Measurements from ENCODE around the gene PLPPR1.
"Not testable (repeated sequence)": the region's sequence is repeated elsewhere in the genome, so short reads cannot be mapped to it uniquely, and the experiment has no call there.

PLPPR1 gene

DNA sequence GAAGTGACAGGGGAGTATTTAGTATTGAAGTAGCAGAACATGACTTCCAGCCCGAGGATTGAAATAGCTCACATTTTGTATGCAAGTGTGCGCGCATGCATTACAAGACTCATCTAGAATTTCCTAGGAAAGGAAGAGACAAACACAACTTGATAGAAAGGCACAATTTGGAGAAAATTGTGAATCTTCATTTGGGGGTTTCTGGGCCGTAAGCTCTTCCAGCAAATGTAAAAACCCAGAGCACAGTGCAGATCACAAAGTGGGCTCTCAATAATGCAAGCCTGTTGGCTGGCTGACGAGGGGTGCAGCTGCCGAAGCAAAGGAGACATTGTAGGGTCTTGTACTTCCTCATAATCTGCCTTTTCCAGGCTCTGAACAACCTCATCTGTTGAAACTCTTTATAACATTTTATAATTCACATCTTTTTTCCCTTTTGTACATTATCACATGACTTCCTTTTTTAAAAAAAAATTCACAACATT, 247.3 kb downstream of the PLPPR1 start:
- no peak for DNase-seq (ENCODE audit: low read depth in 2 of 2)

DNA sequence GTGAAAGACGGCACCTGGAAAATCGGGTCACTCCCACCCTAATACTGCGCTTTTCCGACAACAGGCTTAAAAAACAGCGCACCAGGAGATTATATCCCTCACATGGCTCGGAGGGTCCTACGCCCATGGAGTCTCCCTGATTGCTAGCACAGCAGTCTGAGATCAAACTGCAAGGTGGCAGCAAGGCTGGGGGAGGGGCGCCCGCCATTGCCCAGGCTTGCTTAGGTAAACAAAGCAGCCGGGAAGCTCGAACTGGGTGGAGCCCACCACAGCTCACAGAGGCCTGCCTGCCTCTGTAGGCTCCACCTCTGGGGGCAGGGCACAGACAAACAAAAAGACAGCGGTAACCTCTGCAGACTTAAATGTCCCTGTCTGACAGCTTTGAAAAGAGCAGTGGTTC, 262.5 kb downstream of the PLPPR1 start:
- not testable (repeated sequence) for DNase-seq (ENCODE audit: low read depth in 2 of 2)

DNA sequence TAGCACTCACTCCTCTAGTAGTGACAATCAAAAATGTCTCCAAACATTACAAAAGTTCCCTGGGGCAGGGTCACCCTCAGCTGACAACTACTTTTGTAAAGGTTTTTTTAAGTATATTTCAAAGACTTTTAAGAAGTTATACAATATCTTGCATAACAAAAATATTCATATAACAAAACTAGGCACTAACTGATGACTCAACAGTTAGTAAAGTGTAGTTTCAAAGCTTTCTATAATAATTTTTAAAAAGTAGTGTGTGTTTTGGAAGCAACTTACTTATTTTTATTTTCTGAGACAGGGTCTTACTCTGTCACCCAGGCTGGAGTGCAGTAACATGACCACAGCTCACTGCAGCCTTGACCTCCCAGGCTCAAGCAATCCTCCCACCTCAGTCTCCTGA, 271.4 kb downstream of the PLPPR1 start:
- DNase-seq (ENCODE audit: low read depth in 2 of 2), result no peak

DNA sequence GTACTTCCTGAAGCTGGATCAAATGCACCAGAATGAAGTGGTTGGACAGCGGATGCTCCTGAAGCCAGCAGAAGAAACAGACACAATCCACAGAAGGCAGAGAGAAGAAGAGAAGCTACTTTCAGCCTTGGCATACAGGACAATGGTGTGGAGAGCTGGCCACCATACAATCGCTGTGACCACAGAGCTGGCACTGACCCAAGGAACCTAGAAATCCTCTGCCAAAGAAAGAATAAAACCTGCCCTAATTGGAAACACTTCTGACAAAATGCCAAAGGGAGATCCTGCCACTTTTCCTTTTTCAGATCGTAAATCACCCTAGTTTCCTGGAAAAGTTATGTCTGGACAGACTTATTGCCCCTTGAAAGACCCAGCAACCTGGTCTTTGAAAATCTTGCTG, 278.5 kb downstream of the PLPPR1 start:
- DNase-seq (ENCODE audit: low read depth in 2 of 2), result no peak

DNA sequence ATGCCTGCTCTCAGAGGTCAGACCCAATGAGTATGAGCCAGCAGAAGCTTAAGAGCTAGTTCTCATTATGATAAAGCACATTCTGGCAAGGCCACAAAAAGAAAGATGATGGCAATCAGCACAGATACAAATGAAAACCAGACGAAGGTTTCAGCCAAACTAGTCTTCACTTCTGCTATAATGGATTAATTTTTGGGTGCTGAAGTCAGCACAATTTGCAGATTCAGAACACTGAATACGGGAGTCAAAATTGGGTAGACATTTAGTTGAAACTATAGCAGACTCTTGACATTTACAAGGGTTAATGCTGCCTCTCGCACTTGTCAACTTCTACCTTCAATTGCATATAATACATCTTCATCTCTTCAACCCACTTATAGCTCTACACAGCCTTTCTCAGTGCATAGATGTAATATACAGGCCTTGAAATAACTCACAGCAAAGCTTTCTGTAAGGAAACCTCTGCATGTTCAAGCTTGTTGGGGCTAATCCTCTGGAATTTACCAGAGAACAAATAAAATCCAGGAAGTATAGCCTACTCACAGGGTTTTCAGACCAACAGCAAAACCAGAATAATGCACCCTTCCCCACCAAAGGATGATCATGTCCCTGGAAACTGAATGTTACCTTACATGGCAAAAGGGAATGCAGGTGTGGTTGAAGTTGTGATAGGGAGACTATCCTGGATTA, 279.1 kb downstream of the PLPPR1 start:
- no peak for DNase-seq (ENCODE audit: low read depth in 2 of 2)

DNA sequence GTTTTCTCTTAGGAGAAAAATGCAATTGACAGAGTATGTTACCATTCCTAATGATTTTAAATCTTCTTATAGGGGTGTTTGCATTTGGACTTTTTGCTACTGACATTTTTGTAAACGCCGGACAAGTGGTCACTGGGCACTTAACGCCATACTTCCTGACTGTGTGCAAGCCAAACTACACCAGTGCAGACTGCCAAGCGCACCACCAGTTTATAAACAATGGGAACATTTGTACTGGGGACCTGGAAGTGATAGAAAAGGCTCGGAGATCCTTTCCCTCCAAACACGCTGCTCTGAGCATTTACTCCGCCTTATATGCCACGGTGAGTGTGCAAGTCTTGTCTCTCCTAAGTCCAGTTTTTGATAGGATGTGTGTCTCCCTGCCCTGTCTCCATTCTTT, 280.6 kb downstream of the PLPPR1 start:
- DNase-seq (ENCODE audit: low read depth in 2 of 2), result no peak

DNA sequence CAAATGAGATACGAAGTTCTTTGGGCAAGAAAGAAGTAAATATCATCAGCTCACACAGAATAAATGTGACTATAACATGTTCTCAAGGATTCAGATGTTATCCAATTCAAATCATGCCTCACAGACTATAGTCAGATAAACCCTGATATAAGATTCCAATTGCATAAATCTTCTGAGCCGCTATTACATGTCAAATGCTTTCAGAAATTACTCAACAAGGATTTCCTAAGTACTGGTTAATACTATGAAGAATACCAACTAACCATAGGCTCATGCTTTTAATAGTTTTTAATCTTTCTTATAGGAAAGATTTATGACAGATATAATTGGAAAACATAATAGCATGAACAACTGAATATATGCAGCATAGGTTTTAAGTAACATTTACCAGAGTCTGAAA, 282.7 kb downstream of the PLPPR1 start:
- no peak for DNase-seq (ENCODE audit: low read depth in 2 of 2)

DNA sequence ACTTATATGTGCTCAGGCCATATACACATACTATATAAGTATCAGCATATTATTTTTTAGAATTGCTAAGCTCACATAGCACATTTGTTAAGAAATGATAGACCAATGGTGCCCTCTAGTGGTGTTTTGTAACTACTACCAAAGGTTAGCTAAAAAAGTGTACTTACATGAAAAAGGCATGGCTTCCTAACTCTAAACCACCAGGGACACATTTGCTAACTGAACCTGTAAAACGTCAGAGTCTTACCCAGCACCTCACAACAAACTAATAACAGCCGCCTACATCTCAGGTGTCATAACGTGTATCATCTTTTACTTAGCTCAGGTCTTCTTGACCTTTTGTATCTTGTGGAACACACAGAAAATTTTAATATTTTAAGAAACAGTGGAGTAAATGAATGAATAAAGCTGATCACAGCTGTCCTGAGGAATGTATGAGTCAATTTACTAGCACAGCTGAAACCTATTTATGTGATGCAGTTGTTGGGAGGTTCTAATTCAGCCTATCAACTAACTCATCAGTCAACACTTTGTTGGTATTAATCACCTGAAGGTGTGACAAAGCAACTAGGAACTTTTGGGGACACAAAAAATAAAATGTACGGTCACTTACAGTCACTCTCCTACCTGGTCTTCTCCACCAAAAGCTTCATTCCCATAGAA, 283.4 kb downstream of the PLPPR1 start:
- DNase-seq (ENCODE audit: low read depth in 2 of 2), result no peak

DNA sequence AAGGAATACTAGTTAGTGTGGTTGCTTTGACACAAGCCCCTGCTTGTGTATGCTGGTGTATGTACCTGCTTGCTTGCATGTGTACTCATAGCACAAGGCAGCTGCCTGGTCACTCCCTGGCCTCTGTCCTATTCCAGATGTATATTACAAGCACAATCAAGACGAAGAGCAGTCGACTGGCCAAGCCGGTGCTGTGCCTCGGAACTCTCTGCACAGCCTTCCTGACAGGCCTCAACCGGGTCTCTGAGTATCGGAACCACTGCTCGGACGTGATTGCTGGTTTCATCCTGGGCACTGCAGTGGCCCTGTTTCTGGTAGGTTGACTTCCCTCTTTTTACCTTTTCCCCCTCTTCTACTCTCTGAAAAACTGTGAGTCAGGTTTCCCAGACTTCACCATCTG, 284.1 kb downstream of the PLPPR1 start:
- no peak for DNase-seq (ENCODE audit: low read depth in 2 of 2)

DNA sequence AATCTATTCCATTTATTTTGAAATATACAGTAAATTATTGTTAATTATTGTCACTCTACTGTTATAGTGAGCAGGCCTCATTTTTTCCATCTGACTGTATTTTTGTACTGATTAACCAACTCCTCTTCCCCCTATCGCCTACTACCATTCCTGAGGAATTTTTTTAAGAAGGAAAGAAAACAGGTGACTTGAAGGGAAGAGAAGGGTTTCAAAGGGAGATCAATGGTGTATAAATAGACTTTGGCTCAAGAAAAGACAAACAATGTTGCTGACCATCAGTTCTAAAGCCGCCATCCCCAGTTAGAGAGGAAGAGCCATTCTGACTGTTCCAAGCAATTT, 286.6 kb downstream of the PLPPR1 start:
- DNase-seq (ENCODE audit: low read depth in 2 of 2), result no peak

DNA sequence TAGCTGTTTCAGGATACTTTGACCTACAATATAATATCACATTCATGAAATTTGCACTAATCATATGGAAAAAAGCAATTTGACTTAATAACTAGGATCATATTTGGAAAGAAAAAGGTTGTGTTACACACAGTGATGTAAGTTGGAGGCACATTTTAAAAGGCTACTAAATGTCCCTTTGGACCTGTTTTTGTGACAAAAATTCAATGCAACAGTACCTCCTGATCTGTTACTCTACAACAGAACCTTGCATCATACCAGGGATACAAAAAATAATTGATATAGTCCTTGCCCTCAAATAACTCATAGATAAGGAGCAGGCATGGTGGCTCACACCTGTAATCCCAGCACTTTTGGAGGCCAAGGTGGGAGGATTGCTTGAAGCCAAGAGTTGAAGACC, 289.2 kb downstream of the PLPPR1 start:
- no peak for DNase-seq (ENCODE audit: low read depth in 2 of 2)

DNA sequence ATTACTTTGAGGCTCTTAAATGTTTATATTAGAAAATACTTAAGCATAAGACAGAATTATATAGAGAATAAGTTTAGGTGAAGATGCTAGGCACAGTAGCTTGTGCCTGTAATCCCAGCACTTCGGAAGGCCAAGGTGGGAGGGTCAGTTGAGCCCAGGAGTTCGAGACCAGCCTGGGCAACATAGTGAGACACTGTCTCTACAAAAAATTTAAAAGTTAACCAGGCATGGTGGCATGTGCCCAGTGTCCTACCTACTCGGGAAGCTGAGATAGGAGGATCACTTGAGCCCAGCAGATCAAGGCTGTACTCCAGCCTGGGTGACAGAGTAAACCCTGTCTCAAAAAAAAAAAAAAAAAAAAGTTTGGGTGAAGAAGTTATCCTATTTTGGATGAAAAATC, 294.6 kb downstream of the PLPPR1 start:
- no peak for DNase-seq (ENCODE audit: low read depth in 2 of 2)

DNA sequence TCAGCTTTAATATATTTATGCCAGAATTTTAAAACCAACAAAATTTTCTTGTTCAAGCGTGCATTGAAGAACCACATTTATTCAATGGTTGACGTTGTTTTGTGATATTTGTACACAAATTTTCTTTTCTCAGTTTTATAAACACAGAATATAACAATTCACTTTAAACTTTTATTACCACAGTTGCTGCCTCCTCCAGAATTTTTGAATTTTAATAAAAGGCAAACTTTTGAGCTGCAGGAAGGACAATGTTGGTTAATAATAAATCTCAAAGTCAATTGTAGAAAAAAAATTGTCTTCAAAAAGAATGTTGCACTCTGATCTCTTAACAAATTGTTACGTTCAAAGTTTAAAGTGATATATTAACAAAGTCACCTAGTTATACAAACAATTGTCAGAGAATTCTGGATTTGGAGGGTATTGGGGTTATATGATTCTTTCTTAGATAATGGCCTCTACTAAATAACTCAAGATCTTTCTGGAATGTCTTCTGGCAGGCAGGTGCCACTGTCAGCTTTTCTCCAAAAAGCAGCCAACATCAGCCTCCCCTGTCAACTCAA, 295.8 kb downstream of the PLPPR1 start:
- DNase-seq (ENCODE audit: low read depth in 2 of 2), result no peak

DNA sequence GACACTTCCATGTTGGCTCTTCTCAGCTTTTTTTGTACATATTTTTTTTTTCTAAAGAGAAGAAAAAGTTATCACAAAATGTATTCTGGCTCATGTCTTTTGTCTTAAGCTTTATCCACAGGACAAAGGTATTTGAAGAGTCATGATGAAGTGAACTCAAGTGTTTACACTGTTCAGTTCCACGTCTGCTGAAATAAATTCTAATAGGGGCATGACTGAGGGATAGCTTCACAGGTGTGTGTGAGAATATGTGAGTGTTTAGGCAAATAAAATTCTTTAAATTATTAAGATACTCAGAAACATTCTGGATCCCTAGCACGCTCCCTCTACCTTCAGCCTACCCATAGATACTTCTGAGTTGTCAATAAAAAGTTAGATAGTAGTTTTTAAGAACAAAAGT, 296.5 kb downstream of the PLPPR1 start:
- DNase-seq (ENCODE audit: low read depth in 2 of 2), result no peak

DNA sequence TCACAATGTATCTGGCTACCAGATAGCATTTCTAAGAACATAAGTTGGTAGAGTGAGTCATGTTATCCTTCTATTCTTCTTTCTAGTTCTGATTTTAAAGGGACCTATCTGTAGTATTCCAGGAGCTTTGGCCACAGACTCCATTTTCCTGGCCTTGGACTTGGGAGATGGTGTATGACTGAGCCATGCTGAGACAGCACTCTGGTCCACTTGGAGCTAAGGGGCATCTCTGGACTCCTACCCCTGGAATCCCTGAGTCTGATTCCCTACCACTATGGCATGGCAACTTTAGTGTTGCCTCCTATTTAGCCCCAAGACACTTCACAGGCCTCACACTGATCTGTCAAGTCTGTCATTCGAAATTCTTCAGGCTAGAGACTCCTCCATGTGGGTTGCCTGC, 297.5 kb downstream of the PLPPR1 start:
- DNase-seq (ENCODE audit: low read depth in 2 of 2), result no peak

DNA sequence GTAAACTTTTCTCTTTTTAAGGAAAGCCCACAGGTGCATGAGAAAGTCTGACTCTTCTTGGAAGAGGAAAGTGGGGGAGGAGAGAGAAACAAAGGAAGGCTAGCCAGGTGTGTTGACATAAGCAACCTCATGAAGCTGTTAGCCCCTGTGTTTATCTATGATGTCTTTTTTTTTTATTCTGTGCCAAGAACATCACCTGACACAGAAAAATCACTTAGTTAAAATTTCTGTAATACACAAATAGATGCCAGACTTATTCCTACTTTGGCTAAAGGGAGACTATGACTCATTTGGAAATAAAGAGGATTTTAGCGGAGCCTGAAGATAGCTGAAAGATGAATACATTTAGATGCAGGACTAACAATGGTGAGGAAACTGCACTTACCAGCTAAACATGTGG, 298.0 kb downstream of the PLPPR1 start:
- DNase-seq (ENCODE audit: low read depth in 2 of 2), result no peak

DNA sequence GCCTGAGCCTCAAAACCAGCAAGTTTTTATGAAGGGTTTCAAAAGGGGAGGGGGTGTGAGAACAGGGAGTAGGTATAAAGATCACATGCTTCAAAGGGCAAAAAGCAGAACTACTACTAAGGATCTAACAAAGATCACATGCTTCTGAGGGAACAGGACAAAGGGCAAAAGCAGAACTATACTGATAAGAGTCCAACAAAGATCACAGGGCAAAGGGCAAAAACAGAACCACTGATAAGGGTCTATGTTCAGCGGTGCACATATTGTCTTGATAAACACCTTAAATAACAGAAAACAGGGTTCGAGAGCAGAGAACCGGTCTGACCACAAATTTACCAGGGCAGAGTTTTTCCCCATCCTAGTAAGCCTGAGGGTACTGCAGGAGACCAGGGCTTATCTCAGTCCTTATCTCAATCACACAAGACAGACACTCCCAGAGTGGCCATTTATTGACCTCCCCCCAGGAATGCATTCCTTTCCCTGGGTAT, 298.9 kb downstream of the PLPPR1 start:
- not testable (repeated sequence) for DNase-seq (ENCODE audit: low read depth in 2 of 2)

DNA sequence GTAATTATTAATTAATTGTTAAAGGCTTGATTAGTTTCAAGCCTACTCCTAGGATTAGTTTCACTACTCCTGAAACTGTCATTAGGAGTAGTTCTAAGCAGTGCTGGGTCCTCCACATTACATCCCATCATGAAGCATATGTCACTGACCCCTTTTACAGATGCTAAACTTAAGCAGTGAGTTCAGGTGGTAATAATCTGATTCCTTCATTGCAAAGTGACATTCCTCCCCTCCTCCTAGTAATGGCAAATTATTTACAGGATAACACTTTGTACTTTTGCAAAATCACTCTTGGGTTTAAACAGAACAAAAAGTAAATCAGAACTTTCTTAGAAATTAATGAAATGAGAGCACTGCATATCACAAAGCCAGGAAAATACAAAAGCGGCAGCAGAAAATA, 303.8 kb downstream of the PLPPR1 start:
- DNase-seq (ENCODE audit: low read depth in 2 of 2), result no peak

DNA sequence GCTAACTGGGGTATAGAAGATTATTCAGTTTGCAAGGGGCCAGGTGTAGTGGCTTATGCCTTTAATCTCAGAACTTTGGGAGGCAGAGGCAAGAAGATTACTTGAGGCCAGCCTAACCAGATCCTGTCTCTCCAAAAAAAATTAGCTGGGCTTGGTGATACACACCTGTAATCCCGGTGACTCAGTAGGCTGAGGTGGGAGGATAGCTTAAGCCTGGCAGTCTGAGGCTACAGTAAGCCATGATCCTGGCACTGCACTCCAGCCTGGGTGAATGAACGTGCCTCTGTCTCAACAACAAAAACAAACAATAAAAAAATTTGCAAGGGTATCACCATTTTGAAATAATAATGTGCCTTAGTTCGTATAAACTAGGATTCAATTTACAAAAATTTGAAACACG, 305.0 kb downstream of the PLPPR1 start:
- no peak for DNase-seq (ENCODE audit: low read depth in 2 of 2)

DNA sequence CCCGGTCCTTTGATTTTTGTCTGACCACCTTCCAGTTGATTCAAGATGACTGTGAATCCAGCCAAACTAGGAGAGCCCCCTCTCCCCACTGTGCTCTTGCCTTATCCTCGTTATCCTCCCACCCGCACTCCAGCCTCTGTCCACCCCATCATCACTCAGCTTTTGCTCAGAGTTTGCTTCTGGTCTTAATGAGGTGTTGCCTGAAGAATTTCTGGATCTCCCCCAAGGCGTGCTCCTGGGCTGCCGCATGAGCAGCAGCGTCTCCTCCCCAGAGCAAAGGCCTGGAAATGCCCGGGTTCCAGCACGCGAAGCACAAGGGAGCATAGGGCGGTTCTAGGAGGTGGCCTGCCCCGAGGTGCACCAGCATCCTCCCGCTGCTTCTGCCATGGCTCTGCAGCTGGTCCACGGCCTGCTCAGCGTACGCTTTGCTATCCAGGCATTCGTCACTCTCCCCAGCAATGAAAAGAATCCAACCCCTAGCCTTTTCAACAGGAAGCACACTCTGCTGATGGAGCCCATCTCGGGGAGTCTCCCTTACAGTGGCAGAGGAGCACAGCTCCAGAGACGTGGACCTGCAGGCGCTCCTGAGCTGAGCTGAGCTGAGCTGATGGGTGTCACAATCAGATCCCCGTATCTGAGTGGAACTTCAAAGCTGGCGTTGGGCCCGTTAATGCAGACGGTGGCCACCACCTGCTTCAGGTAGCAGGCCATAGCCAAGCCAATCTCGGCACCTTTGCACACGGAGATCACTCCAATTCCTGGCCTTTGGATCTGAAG, 305.6 kb downstream of the PLPPR1 start:
- DNase-seq (ENCODE audit: low read depth in 2 of 2), result no peak

DNA sequence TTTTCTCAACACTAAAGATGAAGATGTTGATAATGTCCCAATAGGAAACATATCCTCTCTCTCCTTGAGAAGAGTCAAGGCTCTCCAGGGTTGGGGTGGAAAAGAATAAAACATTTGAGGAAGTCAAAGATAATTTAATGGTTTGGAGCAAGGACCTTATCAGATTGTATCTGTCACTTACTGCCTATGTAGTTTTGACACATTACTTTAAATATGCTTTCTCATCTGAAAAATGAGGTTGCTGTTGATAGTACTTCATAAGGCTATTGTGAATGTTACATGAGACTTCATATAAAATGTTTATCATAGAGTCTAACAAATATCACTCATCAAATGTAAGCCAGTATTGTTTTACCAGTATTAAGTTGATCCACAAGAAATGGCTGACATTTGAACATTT, 307.6 kb downstream of the PLPPR1 start:
- no peak for DNase-seq (ENCODE audit: low read depth in 2 of 2)

DNA sequence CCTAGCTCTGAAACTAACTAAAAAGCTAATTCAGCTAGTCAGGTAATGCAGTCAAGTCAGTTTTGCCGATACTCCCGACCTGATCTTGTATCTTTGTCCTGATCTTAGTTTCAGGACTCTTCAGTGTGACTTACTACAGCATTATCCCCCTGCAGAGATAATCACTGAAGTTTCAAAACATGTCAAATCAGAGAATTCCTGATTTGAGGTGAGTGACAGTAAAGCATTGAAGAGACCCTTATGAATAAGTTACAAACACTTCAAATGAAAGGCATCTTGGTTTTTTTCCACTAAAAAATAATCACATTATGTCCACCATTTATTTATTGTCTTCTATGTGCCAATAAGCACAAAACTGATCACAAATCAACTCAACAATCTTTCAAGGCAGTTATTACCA, 308.7 kb downstream of the PLPPR1 start:
- DNase-seq (ENCODE audit: low read depth in 2 of 2), result no peak

DNA sequence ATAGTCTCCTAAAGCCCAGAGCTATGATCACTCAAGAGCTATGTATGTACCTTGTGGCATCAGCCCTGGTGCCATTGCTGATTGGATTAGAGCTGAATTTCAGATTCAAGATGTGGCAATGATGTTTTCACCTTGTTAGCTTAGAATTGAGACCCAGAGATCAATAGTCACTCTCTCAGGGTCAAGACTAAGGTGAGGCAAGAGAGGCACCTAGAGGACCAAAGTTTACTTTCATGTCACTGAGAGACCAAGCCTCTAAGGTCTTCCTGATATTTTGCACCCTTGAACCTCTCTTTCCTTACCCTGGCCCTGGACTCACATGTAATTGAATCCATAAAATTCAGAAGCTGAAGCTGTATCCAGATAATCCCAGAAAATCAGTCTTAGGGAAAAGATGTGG, 313.4 kb downstream of the PLPPR1 start:
- DNase-seq (ENCODE audit: low read depth in 2 of 2), result no peak

Data from stimulated activated CD4-positive, alpha-beta T cell treated with anti-CD3 and anti-CD28 coated beads, Interleukin-1b, Interleukin-23, amount 100 ng/mL, for 1 hour (primary cell).